GM18505 (cell line): ENCODE measurements around the gene SCRN2.

Experiments used
- ATAC-seq: cut with Tn5 transposase; IDR thresholded peaks from one replicate; pipeline ENCODE4 v1.9.1; 2021; ENCODE audit not compliant: unreplicated experiment
- POLR2A ChIP-seq: IDR thresholded peaks from 4 replicates; pipeline ENCODE4 v1.6.1; 2011; ENCODE audit warnings: borderline replicate concordance; ENCODE audit not compliant: insufficient read depth, insufficient read length; ENCODE audit errors: extremely low read depth

Gene SCRN2

DNA sequence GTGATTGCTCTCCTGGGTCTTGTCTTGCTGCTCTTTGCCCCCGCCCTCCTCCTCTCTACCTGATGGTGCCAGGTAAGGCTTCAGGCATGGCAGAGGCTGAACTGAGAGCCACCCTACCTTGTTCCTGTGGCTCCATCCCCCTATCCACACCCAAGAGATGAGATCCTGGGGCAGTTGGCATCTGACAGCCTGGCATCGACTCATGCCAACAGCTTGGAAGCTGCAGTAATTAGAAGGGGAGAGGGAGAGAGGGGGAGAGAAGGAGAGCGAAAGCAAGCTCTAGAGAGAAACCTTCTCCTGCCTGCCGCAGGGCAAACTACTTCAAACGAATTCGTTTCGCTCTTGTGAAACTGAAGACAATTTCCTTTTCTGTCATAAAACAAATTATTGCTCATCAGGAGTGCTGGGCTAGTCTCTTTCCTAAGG lies 23.7 kb upstream of the SCRN2 start:
- ATAC-seq: no peak
- TF ChIP-seq POLR2A: no peak

GRCh38 chr17:47862621-47863440 lies 21.8 kb upstream of the SCRN2 start:
- TF ChIP-seq POLR2A: no peak
- no peak for ATAC-seq

- ATAC-seq: no peak
- TF ChIP-seq POLR2A: no peak
Observed at GRCh38 chr17:47860386-47860785, 19.3 kb upstream of the SCRN2 start.

DNA sequence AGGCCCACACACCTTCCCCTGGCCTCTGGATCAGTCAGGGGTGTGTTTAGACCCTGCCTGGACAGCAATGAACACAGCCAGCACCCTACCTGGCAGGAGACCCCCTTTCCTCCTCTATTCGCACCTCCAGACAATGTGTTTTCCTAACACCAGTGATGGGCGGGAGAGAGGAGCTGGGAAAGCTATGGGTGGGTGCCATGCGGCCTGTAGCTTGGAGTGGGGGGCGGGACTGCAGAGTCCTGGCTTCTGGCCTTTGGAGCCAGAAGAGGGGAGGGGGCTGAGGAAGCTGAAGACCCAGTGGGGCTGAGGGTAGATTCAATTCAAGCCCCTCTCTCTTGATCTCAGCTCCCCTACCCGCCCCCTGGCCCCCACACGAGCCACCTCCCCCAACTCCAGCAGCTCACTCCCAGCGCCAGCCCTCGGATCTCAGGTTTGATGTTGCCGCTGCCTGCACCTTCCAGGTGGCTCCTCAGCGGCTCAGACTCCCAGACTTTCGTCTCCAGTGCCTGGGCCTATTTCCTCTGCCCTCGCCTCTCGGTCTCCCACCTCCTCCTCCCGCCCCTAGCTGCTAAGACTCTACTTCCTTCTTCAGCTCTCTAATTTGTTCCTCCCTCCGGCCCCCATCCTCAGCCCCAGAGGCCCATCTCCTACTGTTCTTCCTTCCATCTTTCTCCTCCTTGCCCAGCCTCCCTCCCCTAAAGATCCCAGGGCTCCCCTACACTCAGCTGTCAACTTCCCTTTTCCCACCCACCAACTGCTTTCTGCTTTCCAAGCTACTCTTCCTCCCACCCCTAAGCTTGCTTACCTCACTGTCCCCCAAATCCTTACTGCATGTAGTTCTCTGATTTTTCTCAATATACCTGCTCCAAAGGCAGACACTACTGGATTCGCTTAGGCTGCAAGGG lies 16.7 kb upstream of the SCRN2 start:
- TF ChIP-seq POLR2A: no peak
- ATAC-seq: no peak

DNA sequence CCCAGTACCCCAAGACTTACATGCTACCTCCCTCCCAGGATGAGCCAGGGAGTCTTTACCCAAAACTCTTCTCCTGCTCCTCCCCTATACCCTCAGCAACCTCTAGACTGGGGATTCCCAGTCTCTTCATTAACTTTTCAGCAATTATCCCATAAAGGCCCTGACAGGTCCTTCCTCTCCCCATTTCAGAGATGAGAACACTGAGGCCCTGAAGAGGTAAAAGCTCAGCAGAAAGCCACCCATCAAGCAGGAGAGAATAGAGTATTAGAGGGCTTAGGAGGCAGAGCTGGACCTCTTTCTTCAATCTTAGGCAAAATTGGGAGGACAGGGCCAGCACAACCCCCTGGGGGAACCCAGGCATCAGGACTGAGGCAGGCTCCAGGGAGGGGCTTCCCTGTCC lies 15.8 kb upstream of the SCRN2 start:
- no peak for ATAC-seq
- no peak for TF ChIP-seq POLR2A

- no peak for ATAC-seq
- no peak for TF ChIP-seq POLR2A
Observed at GRCh38 chr17:47855737-47856136, 14.7 kb upstream of the SCRN2 start.

DNA sequence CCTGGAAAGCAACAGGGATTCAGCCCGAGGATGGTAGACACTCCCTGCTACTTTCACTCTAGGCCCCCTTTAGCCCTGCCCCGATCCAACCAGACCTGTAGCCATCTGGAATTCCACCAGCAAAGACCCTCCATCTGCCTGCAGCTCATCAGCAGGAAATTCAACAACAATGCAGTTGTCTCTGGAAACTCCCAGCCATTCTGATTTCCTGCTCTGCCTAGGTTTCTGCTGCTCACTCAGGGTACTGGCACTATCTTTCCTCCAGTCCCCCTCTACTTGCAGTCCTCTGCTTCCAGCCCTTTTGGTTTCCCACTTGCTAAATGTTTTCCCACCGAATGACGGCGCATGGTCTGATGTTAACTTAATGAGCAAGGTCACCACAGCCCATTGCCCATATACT lies 12.5 kb upstream of the SCRN2 start:
- TF ChIP-seq POLR2A: no peak
- no peak for ATAC-seq

GRCh38 chr17:47852113-47852949 lies 11.3 kb upstream of the SCRN2 start:
- no peak for TF ChIP-seq POLR2A
- no peak for ATAC-seq

GRCh38 chr17:47851764-47852112 lies 10.7 kb upstream of the SCRN2 start:
- ATAC-seq: no peak
- no peak for TF ChIP-seq POLR2A

- TF ChIP-seq POLR2A: no peak
- no peak for ATAC-seq
Observed at GRCh38 chr17:47850692-47851573, 9.9 kb upstream of the SCRN2 start, which contains the start of gene SP6. TSS of gene SP6 (minus strand) at chr17:47851163. CDS start at chr17:47848429, 2,734 bp downstream.

GRCh38 chr17:47850373-47850691 lies 9.3 kb upstream of the SCRN2 start:
- TF ChIP-seq POLR2A: no peak
- no peak for ATAC-seq

DNA sequence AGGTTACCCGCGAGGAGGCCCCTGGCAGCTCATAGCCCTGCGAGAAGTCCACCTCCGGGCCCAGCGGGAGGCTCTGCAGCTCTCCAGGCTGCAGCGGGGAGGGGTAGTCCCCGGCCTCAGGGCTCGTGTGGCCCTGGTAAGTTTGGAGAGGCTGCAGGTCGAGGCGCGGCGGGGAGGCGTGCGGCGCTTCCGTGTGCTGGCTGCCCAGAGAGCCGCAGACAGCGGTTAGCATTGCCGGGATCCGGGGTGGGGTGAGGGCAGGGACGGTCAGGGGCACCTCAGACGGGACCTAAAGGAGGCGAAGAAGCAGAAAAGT lies 7.1 kb upstream of the SCRN2 start:
- no peak for ATAC-seq
- no peak for TF ChIP-seq POLR2A
